ENCODE data around the gene CAMKV.
A peak's percentile ranks its signal among the peaks of the same experiment; 100 is the strongest.

The CAMKV gene

GRCh38 chr3:49882166-49882565, 12.5 kb upstream of the CAMKV start:
- H3K27me3 ChIP-seq (ENCODE audit: control insufficient read depth in 1 of 2, insufficient read depth in 1 of 2, low read length in 2 of 2): peaks cover 29 to 34% of the 10 kb centered on the region in 2 experiments

GRCh38 chr3:49880581-49881315, 11.0 kb upstream of the CAMKV start:
- WGBS: 63% methylated on average over 3 of the region's 6 CpGs
- Histone ChIP-seq H3K79me1 (replicated peaks; ENCODE audit: low read length, poor library complexity, severe bottlenecking) (no peaks in the 10 kb centered on the region), H2AFZ (ENCODE audit: low read depth, low read length) (no peak overlapping the region), H3K4me3 (ENCODE audit: insufficient read depth in 1 of 2, low read depth in 1 of 2, low read length in 2 of 2) (no peak overlapping the region), H2BK15ac (ENCODE audit: low read depth, poor library complexity, severe bottlenecking) (no peak overlapping the region), H2AK5ac (ENCODE audit: low read length, severe bottlenecking) (no peak overlapping the region), H4K91ac (ENCODE audit: low read length) (no peak overlapping the region), H4K8ac (ENCODE audit: low read length) (no peak overlapping the region), H3K9ac (ENCODE audit: low read length) (no peak overlapping the region), H3K14ac (ENCODE audit: low read length in 2 of 2) (no peak overlapping the region), H3K23ac (ENCODE audit: low read length in 2 of 2) (no peak overlapping the region), H3K4me2 (ENCODE audit: low read length, poor library complexity, severe bottlenecking) (no peak overlapping the region), H2BK120ac (ENCODE audit: low read depth, low read length) (no peak overlapping the region), H3K27me3 (ENCODE audit: control insufficient read depth in 1 of 2, insufficient read depth in 1 of 2, low read length in 2 of 2) (peaks cover 35 to 44% of the 10 kb centered on the region in 2 experiments), H3K4me1 (ENCODE audit: control insufficient read depth, insufficient read depth, low read depth, low read length) (no peaks in the 10 kb centered on the region), H3K4ac (ENCODE audit: low read depth in 1 of 2, low read length in 2 of 2) (no peak overlapping the region), H3K27ac (ENCODE audit: low read length, poor library complexity, severe bottlenecking) (no peak overlapping the region), H2BK5ac (ENCODE audit: low read depth, low read length, poor library complexity, severe bottlenecking) (no peak overlapping the region), H3K18ac (ENCODE audit: low read depth in 1 of 2, low read length in 2 of 2) (no peak overlapping the region), H3K9me3 (ENCODE audit: control insufficient read depth, low read length) (no peaks in the 10 kb centered on the region), H2BK12ac (ENCODE audit: low read length in 2 of 2) (no peak overlapping the region), H3K36me3 (ENCODE audit: control insufficient read depth in 1 of 2, insufficient read depth in 2 of 2, low read depth in 1 of 2, low read length in 2 of 2) (no peaks in the 10 kb centered on the region)
- no peak for DNase-seq

More at GRCh38 chr3:49882166-49882565, 12.5 kb upstream of the CAMKV start:
- Histone ChIP-seq H3K36me3 (ENCODE audit: control insufficient read depth in 1 of 2, insufficient read depth in 2 of 2, low read depth in 1 of 2, low read length in 2 of 2) (no peaks in the 10 kb centered on the region), H3K9me3 (ENCODE audit: control insufficient read depth, low read length) (no peaks in the 10 kb centered on the region), H3K18ac (ENCODE audit: low read depth in 1 of 2, low read length in 2 of 2) (no peak overlapping the region), H4K91ac (ENCODE audit: low read length) (no peak overlapping the region), H3K79me1 (replicated peaks; ENCODE audit: low read length, poor library complexity, severe bottlenecking) (no peaks in the 10 kb centered on the region), H3K9ac (ENCODE audit: low read length) (no peak overlapping the region), H4K8ac (ENCODE audit: low read length) (no peak overlapping the region), H3K4me3 (ENCODE audit: insufficient read depth in 1 of 2, low read depth in 1 of 2, low read length in 2 of 2) (no peak overlapping the region), H3K27ac (ENCODE audit: low read length, poor library complexity, severe bottlenecking) (no peak overlapping the region), H2BK12ac (ENCODE audit: low read length in 2 of 2) (no peak overlapping the region), H2BK120ac (ENCODE audit: low read depth, low read length) (no peak overlapping the region), H2BK5ac (ENCODE audit: low read depth, low read length, poor library complexity, severe bottlenecking) (no peak overlapping the region), H3K4me2 (ENCODE audit: low read length, poor library complexity, severe bottlenecking) (no peak overlapping the region), H3K23ac (ENCODE audit: low read length in 2 of 2) (peak overlapping the region in 1 of 2 experiments; percentile 51), H3K4me1 (ENCODE audit: control insufficient read depth, insufficient read depth, low read depth, low read length) (no peaks in the 10 kb centered on the region), H2BK15ac (ENCODE audit: low read depth, poor library complexity, severe bottlenecking) (no peak overlapping the region), H2AK5ac (ENCODE audit: low read length, severe bottlenecking) (no peak overlapping the region), H3K14ac (ENCODE audit: low read length in 2 of 2) (no peak overlapping the region), H2AFZ (ENCODE audit: low read depth, low read length) (no peak overlapping the region), H3K4ac (ENCODE audit: low read depth in 1 of 2, low read length in 2 of 2) (no peak overlapping the region)
- WGBS: 56% methylated on average over 6 of the region's 6 CpGs
- peak; percentile 42 for DNase-seq

GRCh38 chr3:49879721-49880120, 10.0 kb upstream of the CAMKV start:
- Histone ChIP-seq H3K4me1 (ENCODE audit: control insufficient read depth, insufficient read depth, low read depth, low read length) (no peaks in the 10 kb centered on the region), H3K27me3 (ENCODE audit: control insufficient read depth in 1 of 2, insufficient read depth in 1 of 2, low read length in 2 of 2) (peaks cover 37 to 54% of the 10 kb centered on the region in 2 experiments), H3K9ac (ENCODE audit: low read length) (no peak overlapping the region), H3K36me3 (ENCODE audit: control insufficient read depth in 1 of 2, insufficient read depth in 2 of 2, low read depth in 1 of 2, low read length in 2 of 2) (no peaks in the 10 kb centered on the region), H2AK5ac (ENCODE audit: low read length, severe bottlenecking) (no peak overlapping the region), H2AFZ (ENCODE audit: low read depth, low read length) (no peak overlapping the region), H3K23ac (ENCODE audit: low read length in 2 of 2) (peak overlapping the region in 1 of 2 experiments; percentile 34), H2BK5ac (ENCODE audit: low read depth, low read length, poor library complexity, severe bottlenecking) (no peak overlapping the region), H2BK120ac (ENCODE audit: low read depth, low read length) (no peak overlapping the region), H3K4me3 (ENCODE audit: insufficient read depth in 1 of 2, low read depth in 1 of 2, low read length in 2 of 2) (no peak overlapping the region), H3K4me2 (ENCODE audit: low read length, poor library complexity, severe bottlenecking) (no peak overlapping the region), H3K9me3 (ENCODE audit: control insufficient read depth, low read length) (no peaks in the 10 kb centered on the region), H3K27ac (ENCODE audit: low read length, poor library complexity, severe bottlenecking) (no peak overlapping the region), H3K4ac (ENCODE audit: low read depth in 1 of 2, low read length in 2 of 2) (no peak overlapping the region), H2BK15ac (ENCODE audit: low read depth, poor library complexity, severe bottlenecking) (no peak overlapping the region), H4K8ac (ENCODE audit: low read length) (no peak overlapping the region), H3K18ac (ENCODE audit: low read depth in 1 of 2, low read length in 2 of 2) (no peak overlapping the region), H3K14ac (ENCODE audit: low read length in 2 of 2) (no peak overlapping the region), H2BK12ac (ENCODE audit: low read length in 2 of 2) (no peak overlapping the region), H4K91ac (ENCODE audit: low read length) (no peak overlapping the region), H3K79me1 (replicated peaks; ENCODE audit: low read length, poor library complexity, severe bottlenecking) (no peaks in the 10 kb centered on the region)
- no peak for DNase-seq
- WGBS: 68% methylated on average over 2 of the region's 2 CpGs

GRCh38 chr3:49878686-49879085, 9.0 kb upstream of the CAMKV start:
- Histone ChIP-seq H3K4me1 (ENCODE audit: control insufficient read depth, insufficient read depth, low read depth, low read length) (no peaks in the 10 kb centered on the region), H3K14ac (ENCODE audit: low read length in 2 of 2) (no peak overlapping the region), H3K23ac (ENCODE audit: low read length in 2 of 2) (no peak overlapping the region), H4K8ac (ENCODE audit: low read length) (no peak overlapping the region), H3K18ac (ENCODE audit: low read depth in 1 of 2, low read length in 2 of 2) (no peak overlapping the region), H3K4me2 (ENCODE audit: low read length, poor library complexity, severe bottlenecking) (no peak overlapping the region), H2BK12ac (ENCODE audit: low read length in 2 of 2) (no peak overlapping the region), H3K27me3 (ENCODE audit: control insufficient read depth in 1 of 2, insufficient read depth in 1 of 2, low read length in 2 of 2) (peaks cover 46 to 64% of the 10 kb centered on the region in 2 experiments), H3K4me3 (ENCODE audit: insufficient read depth in 1 of 2, low read depth in 1 of 2, low read length in 2 of 2) (no peak overlapping the region), H2BK120ac (ENCODE audit: low read depth, low read length) (no peak overlapping the region), H3K27ac (ENCODE audit: low read length, poor library complexity, severe bottlenecking) (no peak overlapping the region), H4K91ac (ENCODE audit: low read length) (no peak overlapping the region), H2BK5ac (ENCODE audit: low read depth, low read length, poor library complexity, severe bottlenecking) (no peak overlapping the region), H3K9me3 (ENCODE audit: control insufficient read depth, low read length) (no peaks in the 10 kb centered on the region), H3K79me1 (replicated peaks; ENCODE audit: low read length, poor library complexity, severe bottlenecking) (no peaks in the 10 kb centered on the region), H3K36me3 (ENCODE audit: control insufficient read depth in 1 of 2, insufficient read depth in 2 of 2, low read depth in 1 of 2, low read length in 2 of 2) (no peaks in the 10 kb centered on the region), H2AK5ac (ENCODE audit: low read length, severe bottlenecking) (no peak overlapping the region), H3K9ac (ENCODE audit: low read length) (no peak overlapping the region), H2BK15ac (ENCODE audit: low read depth, poor library complexity, severe bottlenecking) (no peak overlapping the region), H3K4ac (ENCODE audit: low read depth in 1 of 2, low read length in 2 of 2) (no peak overlapping the region), H2AFZ (ENCODE audit: low read depth, low read length) (no peak overlapping the region)
- DNase-seq: no peak

All from mesenchymal stem cell (in vitro differentiated cells and primary cell).